Lower leg skin (tissue), 3 donors: ENCODE data around the gene HMGXB4.

Experiments
- CTCF ChIP-seq, 3 donors: fragments of 450-650 bp; IDR thresholded peaks; one replicate each; pipeline ENCODE4 v1.5.1; 2016; ENCODE audit warnings: antibody characterized with exemption in 3 of 3, mild to moderate bottlenecking in 3 of 3, moderate library complexity in 2 of 3
- POLR2A ChIP-seq, 2 donors: fragments of 450-650 bp; IDR thresholded peaks; one replicate each; pipeline ENCODE4 v1.6.1; 2016 to 2017; ENCODE audit warnings: antibody characterized with exemption in 2 of 2, mild to moderate bottlenecking in 1 of 2, moderate library complexity in 1 of 2

- TF ChIP-seq CTCF (IDR thresholded peaks at IDR 0.05) (no peak), POLR2A (IDR thresholded peaks at IDR 0.05) (no peak)
These were observed 45.3 kb upstream of the HMGXB4 start for GRCh38 chr22:35212009-35212408.
